Lung microvascular endothelial cell (primary cell): ENCODE data around the gene MSLN. TPM values are rescaled to one million over a fixed set of nuclear protein-coding genes. Genes with fewer than 3 reads are reported as not detected.
"Not testable (repeated sequence)": the region's sequence is repeated elsewhere in the genome, so short reads cannot be mapped to it uniquely, and the experiment has no call there.

ENCODE experiments used
- DNase-seq, 2 donors: peaks; one replicate each; pipeline versions ENCODE4 v3.0.0 to v3.0.0-alpha.2; 2010; ENCODE audit warnings: low read depth in 2 of 2
- total RNA-seq: library from RNA; depleted of rRNA; stranded (reverse); fragments of >200 nt; gene quantifications from 2 replicates; pipeline ENCODE4 v1.2.1, GENCODE V29; 2014

MSLN gene
- total RNA-seq, 1 donor from 2014 or later = 0.20 TPM

DNA sequence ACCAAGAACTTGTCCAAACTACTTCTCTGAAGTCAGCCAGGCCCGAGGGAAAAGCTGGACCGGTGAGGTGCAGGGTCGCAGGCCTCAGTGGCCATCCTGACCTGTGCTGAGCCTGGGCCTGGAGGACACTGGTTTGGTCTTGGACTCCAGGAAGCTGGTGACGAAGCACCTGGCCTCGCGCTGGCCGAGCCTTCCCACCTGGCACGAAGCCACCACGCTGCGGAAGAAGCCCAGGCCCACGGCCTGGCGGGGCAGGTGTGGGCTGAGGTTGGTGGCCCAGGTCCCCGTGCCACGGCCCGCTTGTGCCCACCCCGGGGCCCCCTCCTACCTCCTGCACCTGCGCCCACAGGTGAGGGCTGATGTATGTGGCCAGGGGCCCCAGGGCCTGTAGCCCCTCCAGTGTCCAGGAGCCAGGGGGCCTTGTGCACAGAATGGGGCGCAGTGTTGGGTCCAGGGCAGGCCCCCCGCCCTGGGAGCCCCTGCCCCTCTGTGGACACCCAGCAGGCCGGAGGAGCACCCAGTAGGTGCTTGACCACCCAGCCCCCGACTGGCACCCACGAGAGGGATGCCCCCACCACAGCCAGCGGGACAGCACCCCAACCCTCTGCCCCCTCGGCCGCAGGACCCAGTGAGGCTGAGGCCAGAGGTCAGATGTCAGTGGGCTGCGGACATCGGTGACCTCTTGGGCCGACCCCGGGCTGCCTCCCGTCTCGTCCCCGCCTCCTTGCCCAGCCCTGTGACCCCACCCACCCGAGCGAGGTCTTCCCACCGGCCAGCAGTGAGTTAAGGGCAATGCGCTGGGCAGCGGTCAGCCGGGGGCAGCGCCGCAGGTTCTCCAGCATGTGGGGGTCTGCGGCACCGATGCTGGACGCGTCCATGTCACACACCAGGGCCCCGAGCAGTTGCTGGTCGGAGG is 13.8 kb downstream of the MSLN start:
- DNase-seq = no peak

DNA sequence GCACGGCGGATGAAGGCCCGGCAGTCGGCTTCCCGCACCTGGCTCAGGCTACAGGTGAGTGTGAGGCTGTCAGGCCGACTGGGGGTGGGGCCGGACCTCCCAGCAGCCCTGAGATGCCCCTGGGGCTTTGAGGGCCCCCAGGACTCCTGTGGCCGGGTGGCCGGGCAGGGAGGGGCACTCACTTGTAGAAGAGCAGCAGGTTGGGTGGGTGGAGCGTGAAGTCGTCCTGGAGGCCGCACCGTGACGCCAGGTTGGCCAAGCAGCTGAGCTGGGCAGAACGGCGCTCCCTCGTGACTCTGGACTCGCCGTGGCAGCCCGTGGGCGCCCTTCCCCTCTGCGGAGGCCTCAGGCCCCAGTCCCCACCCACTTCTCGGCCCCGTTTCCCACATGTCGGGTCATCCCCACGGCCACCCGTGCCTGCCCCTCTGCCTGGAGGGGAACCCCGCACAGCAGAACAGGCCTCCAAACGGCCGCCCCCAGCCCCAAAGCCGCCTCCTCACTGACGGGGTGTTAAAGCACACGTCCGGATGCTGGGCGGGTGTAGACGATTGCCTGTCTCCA is 14.8 kb downstream of the MSLN start:
- DNase-seq = no peak

DNA sequence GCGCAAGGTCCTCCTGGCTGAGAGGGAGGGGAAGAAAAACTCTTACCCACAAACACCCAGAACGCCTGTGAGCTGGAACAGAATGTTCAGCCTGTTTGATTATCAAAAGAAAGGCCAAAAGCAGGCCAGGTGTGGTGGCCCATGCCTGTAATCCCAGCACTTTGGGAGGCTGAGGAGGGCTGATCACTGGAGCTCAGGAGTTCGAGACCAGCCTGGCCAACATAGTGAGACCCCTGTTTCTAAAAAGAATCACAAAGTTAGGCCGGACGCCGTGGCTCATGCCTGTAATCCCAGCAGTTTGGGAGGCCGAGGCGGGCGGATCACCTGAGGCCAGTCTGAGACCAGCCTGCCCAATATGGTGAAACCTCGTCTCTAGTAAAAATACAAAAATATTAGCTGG is 15.8 kb downstream of the MSLN start:
- DNase-seq = not testable (repeated sequence)

DNA sequence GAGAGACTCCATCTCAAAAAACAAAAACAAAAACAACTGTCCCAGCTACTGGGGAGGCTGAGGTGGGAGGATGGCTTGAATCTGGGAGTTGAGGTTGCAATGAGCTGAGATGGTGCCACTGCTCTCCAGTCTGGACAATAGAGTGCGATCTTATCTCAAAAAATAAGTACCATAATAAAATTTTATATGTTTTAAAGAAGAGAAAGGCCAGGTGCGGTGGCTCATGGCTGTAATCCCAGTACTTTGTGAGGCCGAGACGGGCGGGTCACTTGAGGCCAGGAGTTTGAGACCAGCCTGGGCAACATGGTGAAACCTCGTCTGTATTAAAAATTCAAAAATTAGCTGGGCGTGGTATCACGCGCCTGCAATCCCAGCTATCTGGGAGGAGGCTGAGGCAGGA is 16.3 kb downstream of the MSLN start:
- no peak for DNase-seq

DNA sequence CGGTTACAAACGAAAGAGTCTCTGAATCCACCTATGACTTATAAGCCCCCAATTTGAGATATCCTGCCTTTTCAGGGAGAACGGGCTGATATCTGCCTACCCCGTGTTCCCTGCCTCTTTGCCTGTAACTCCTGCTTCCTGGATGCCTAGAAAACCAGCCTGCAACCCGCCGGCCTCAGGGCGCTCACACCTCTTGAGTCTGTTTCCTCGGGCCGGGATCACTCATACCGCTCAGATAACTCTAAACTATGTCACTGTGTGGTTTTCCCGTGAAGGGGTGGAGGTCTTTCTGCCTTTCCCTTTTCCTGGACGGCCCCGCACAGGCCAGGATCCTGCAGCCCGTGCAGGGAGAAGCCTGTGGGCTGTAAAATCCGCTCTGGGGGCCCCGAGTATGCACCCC is 17.3 kb downstream of the MSLN start:
- DNase-seq = no peak

DNA sequence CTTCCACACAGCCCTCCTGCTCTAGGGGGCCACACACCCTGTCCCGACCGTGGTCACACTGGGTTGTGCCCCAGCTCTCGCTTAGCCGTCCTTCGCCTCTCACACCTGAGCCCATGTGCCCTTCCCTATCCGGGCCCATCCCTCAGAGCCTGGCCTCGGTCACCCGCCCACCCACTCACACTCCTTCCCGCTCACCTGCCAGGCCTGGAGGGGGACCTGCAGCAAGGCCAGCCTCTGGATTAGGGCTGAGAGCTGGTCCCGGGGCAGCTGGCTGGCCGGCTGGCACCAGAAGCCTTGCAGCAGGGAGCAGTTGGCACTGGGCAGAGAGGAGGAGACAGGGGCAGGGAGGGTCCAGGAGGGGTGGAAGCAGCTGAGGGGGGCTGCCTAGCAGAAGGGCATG is 17.9 kb downstream of the MSLN start:
- DNase-seq = no peak

DNA sequence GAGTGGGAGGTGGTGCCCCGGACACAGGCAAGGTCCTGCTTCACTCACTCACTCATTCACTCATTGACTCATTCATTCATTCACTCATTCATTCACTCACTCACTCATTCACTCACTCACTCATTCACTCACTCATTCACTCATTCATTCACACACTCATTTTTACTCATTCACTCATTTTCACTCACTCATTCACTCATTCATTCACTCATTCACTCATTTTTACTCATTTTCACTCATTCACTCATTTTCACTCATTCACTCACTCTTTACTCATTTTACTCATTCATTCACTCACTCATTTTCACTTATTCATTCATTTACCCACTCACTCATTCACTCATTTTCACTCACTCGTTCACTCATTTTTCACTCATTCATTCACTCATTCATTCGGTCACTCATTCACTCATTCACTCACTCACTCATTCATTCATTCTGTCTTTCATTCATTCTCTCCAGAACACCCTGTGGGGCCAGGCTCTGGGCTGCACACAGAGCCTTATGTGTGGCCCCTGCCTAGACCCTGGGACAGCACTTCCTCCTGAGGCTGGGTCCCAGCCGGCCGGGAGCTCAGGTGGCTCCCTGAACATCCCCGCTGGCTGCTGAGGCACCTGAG is 18.5 kb downstream of the MSLN start:
- no peak for DNase-seq

DNA sequence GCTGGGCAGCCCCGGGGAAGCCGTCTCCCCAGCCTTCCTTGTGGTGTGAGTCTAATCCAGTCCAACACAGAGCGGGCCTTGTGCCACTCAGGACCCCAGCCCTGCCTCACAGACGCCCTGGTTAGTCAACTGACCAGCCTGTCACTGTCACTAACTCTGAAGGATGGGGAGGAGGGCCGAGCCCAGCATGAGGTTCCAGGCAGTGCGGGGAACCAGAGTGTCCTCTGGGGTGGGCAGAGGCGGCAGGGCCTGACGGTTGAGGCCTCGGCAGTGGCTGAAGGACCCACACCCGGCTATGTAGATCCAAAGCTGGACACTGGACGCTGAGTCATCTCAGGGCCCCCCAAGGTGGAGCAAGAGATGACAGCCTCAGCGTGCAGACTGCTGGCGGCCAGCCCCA is 19.0 kb downstream of the MSLN start:
- no peak for DNase-seq

DNA sequence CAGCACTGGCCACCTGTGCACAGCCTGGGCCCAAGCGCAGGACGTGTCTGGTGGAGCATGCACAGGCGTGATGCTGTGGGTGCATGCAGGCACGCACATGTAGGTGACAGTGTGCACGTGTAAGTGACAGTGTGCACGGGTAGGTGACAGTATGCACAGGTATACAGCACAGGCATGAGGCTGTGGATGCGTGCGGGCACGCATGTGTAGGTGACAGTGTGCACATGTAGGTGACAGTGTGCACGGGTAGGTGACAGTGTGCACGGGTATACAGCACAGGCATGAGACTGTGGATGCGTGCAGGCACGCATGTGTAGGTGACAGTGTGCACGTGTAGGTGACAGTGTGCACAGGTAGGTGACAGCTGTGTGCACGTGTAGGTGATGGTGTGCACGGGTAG is 19.8 kb downstream of the MSLN start:
- no peak for DNase-seq

DNA sequence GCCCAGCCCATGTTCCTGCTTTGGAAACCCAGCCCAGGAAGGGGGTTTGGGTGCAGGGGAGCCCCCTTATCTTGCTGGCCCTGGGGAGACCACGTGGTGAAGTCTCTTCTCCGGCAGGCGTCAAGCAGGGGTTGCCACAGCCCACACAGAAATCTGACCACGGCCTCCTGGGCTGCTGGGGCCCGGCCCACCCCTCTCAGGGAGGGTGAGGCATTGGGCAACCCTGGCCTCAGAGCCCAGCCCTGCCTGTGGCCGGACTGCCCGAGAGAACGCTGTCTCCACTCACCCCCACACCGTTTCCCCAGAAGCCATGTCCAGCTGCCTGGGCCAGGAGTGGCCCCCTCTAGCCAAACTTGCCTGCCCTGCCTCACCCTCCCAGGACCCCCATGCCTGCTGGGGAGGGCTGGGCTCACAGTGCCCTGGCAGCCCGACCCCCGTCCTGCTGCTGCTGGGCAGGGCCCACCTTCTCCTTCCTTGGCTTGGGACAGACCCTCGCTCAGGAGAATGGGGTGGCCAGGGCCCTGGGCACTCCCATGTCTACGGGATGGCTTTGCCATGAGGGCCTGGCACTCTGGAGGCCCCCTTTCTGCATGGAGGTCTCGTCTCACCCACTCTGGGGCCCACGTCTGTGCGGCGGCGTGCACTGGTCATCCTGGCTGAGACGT is 20.9 kb downstream of the MSLN start:
- no peak for DNase-seq

DNA sequence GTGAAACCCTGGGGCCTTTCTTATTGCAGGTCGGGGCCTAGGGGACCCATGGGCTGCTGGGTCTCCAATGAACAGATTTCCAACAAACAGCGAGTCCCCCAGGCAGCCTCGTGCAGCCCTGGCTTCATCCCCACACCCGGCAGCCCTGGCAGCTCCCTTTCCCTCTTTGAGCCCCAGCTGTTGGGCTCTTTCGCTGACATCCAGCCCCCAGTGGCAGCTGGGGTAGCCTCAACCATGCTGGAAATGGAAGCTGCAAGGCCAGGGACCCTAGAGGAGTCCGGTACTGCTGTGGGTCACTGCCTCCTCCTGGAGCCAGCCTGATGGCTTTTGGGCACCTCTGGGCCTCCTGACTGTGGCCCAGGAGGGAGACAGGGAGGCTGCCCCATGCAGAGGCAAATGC is 21.7 kb downstream of the MSLN start:
- DNase-seq = no peak

DNA sequence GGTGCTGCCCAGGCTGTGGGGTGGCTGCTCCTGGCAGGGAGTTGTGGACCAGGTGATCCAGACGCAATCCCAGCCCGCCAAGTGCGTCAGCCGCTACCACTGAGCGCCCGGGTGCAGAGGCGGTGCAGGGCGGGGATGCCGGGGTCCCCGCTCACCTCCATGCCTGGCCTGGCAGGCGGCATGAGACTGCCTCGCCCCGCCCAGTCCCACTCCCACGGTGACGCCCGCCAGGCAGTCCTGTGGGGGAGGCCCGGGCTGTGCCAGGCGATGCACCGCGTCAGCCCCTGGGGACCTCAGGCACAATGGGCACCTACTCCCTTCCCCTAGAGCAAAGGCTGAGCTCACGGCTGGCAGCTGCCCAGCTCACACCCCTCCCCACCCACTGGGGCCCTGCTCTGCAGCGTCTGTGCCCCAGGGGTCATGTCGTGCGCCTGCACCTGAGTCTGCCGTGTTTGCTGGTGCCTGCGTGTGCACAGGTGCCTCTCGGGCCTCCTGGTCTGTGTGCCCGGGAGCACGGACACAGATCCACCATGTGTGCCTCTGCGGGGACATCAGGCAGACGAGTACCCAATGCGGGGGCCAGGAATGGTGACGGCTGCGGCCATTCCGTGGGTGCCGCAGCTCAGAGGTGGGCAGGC is 22.4 kb downstream of the MSLN start:
- no peak for DNase-seq

DNA sequence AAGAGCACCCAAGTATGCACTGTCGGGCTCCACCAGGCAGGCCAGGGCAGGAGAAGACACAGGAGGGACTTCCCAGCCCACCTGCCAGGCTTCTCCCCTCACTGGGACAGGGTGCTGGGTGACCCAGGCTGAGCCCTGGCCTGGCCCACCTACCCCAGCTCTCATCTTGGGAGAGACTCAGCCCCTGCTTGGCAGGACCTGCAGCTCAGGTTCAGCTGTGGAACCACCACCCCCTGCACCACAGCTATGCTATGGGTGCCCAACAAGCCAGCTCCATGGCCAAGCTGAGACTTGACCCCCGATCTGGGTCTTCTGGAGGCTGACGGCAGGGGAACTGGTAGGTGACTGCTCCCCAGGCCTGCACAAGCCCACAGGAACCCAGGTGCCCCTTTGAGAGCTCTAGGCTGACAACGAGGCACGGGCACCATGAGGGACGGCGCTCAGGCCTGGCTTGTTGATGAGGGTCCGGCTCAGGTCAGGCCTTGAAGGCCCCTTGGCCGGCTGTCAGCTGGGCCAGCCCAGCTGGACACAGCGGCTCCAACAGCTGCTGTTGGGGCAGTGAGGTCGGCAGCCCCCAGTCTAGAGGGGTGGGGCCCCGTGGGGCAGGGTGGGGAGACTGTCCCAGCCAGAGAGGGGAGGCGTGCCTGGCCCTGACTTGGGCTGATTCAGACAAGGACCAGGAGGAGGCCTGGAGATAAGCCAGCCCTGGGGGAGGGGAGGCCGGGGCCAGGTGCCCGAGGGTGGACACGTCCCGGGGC is 23.0 kb downstream of the MSLN start:
- DNase-seq = no peak

DNA sequence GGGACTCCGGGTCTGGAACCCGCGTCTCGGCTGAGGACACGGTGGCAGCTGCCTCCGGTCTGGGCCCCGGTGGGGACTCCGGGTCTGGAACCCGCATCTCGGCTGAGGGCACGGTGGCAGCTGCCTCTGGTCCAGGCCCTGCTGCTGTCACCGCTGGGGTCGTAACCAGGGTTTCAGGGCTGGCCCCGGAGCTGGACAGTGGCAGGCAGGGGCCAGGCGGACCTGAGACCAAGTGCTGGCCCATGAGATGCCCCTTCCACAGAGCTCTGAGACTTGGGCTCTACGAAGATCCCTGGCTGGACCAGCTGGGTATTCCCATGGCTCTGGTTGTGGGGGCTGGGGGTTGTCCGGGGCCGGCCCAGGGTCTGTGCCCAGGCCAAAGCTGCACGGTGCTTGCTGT is 23.9 kb downstream of the MSLN start:
- DNase-seq = no peak

DNA sequence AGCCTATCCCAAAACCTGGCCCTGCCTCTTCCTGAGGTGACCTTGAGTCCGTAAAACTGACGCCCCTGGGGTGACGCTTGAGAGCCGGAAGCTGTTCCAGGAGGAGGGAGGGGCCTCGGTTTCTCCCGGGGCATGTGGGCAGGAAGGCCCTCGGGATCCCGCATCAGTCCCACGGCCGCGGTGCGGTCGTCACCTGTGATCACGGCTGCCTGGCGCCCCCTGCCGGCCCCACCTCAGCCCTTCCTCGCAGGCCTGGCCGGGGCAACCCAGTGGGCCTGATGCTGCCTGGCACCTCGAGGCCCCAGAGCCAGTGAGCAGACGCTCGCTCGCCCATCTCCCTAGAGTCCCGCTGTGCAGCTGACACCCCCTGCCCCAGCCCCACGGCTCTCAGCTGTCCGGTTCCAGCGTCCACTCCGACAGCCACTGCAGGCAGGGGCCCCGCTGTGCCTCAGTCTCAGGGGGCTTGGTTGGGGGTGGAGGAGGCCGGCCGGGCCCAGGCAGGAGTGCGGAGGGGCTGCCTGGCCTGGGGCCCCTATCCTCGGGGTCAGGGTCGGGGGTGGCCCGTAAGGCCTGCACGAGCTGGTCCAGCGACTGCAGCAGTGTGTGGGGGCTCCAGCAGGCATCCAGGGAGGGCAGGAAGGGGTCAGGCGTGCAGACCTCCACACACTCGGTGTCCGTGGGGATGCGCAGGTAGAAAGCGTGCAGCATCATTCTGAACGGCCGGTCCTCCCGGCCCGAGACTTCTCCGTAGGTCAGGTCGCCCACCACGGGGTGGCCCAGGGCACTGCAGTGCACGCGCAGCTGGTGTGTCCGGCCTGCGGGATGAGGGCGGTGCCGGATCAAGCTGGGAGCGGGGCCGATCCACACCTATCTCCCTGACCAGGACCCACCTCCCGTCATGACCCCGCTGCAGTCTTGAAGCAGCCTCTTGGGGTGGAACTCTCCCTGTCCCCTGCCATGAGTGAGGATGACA is 25.3 kb downstream of the MSLN start:
- peak; percentile 61 to 75 for DNase-seq

DNA sequence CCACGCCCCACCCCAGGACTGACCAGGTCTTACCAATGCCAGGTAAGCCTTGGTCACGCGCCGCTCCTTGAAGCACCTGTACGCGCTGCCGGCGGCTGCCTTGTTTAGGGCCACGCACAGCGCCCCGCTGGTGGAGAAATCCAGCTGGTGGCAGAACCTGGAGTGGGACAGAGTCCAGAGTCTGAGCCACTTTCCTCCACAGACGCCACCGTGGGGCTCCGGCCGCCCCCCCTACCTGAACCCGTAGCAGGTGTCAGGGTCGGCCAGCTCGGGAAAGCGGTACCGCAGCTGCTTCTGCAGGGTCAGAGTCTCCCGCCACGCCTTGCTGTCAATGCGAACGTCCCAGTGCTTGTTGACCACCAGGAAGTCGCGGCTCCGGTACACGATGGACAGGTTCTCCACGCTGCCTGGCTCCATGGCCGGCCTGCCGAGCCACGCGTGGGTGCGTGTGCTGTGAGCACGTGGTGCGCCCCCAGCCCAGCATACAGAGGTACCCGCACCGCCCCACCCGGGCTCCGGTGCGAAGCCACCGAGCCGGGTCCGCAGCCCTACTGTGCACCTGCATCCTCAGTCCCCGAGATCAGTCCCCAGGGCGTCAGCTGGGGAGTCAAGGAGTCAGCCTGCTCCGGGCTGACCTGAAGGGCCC is 26.9 kb downstream of the MSLN start:
- peak; percentile 11 to 17 for DNase-seq

DNA sequence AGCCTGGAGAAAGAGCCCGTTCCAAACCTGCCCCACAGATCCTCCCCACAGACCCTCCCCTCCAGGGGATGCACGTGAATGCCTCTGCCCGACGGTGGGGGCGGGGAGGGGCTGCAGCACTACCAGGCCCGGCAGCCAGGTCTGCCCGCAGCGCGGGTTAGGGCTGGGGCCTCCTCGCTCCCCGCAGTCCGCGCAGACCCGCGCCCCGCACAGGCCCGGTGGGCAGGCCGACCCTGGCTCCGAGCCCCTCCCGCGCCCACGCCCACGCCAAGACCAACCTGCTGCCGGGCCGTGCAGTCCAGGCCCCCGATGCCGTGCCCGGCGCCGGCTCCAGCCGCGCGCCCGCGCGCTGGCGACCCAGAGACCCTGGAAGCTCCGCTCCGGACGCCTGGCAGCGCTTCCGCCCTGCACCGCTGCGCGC is 27.5 kb downstream of the MSLN start, which contains the start of gene RPUSD1:
Gene RPUSD1 (minus strand): TSS at position 404 of the 421 bp plus-strand sequence. CDS start 644 bp downstream, outside the sequence.
- DNase-seq = no peak

DNA sequence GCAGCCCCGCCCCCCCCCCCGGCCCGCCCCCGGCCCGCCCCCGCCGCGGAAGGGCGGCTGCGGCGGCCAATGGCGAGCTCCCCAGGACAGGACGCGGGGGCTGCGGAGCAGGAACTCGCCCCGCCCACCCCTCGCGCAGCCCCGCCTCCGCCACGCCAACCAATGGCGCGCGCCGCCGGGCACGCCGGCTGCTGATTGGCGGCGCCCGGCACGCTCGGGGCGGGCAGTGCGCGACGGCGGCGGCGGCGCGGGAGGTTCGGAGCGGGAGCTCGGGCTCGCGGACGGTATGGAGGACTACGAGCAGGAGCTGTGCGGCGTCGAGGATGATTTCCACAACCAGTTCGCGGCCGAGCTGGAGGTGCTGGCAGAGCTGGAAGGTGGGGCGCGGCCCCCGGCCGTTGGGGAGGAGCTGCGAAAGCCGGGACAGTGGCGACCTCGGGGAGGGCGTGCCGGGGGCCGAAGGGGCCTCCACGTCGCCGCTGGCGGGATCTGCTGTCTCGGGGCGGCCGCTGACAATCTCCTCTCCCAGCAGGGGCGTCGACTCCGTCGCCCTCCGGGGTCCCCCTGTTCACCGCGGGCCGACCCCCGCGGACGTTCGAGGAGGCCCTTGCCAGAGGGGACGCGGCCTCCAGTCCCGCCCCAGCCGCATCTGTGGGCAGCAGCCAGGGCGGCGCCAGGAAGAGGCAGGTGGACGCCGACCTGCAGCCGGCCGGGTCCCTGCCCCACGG is 28.0 kb downstream of the MSLN start, which contains the start of gene CHTF18:
Gene CHTF18 (plus strand): TSS at position 222 of the 728 bp plus-strand sequence. CDS start 65 bp downstream, at position 287.
- peak; percentile 95 to 96 for DNase-seq
